Neural cell (in vitro differentiated cells): Measurements from ENCODE around the gene CRTAP.

Experiments used
- CTCF ChIP-seq: fragments of 450-650 bp; IDR thresholded peaks from 2 replicates; pipeline ENCODE4 v1.5.1; 2014; ENCODE audit warnings: antibody characterized with exemption, mild to moderate bottlenecking, moderate library complexity; ENCODE audit not compliant: poor library complexity, severe bottlenecking
- POLR2AphosphoS5 ChIP-seq: IDR thresholded peaks from 2 replicates; pipeline ENCODE4 v1.6.1; 2012
- SMC3 ChIP-seq: fragments of 450-650 bp; conservative IDR thresholded peaks from 2 replicates; pipeline ENCODE4 v1.6.1; 2014; ENCODE audit warnings: antibody characterized with exemption, mild to moderate bottlenecking, moderate library complexity; ENCODE audit not compliant: poor library complexity
- TF ChIP-seq, protein P1 (sequence below): IDR thresholded peaks from 2 replicates; pipeline ENCODE4 v1.6.1; 2012; ENCODE audit warnings: borderline replicate concordance

DNA sequence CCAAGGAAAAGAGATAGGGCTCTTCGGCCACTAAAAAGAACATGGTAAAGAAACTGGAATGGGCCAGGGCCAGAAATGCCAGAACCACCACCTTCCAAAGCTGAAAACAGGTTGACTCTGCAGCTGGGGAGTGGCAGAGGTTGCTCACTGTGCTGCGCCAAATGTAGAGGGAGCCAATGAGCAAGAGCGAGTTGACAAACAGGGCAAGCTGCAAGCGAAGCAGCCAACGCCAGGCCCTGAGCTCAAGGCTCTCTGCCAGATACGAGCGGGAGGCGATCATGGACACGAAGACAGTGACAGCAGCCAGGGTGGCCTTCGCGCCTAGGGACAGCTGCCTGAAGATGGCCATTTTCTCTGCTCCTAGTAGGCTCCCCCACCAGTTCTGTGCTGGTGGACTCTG is 20.0 kb upstream of the CRTAP start:
- no peak for TF ChIP-seq CTCF
- TF ChIP-seq, protein P1, sequence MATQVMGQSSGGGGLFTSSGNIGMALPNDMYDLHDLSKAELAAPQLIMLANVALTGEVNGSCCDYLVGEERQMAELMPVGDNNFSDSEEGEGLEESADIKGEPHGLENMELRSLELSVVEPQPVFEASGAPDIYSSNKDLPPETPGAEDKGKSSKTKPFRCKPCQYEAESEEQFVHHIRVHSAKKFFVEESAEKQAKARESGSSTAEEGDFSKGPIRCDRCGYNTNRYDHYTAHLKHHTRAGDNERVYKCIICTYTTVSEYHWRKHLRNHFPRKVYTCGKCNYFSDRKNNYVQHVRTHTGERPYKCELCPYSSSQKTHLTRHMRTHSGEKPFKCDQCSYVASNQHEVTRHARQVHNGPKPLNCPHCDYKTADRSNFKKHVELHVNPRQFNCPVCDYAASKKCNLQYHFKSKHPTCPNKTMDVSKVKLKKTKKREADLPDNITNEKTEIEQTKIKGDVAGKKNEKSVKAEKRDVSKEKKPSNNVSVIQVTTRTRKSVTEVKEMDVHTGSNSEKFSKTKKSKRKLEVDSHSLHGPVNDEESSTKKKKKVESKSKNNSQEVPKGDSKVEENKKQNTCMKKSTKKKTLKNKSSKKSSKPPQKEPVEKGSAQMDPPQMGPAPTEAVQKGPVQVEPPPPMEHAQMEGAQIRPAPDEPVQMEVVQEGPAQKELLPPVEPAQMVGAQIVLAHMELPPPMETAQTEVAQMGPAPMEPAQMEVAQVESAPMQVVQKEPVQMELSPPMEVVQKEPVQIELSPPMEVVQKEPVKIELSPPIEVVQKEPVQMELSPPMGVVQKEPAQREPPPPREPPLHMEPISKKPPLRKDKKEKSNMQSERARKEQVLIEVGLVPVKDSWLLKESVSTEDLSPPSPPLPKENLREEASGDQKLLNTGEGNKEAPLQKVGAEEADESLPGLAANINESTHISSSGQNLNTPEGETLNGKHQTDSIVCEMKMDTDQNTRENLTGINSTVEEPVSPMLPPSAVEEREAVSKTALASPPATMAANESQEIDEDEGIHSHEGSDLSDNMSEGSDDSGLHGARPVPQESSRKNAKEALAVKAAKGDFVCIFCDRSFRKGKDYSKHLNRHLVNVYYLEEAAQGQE = no peak
- TF ChIP-seq SMC3 = no peak
- no peak for TF ChIP-seq POLR2AphosphoS5
